Spinal cord (tissue), 10 donors: ENCODE measurements around the gene ULK1. TPM values are rescaled to one million over a fixed set of nuclear protein-coding genes. Genes with fewer than 3 reads are reported as not detected.
"Not testable (repeated sequence)": the region's sequence is repeated elsewhere in the genome, so short reads cannot be mapped to it uniquely, and the experiment has no call there.

Experiments
- DNase-seq, 6 donors: peaks; one replicate each; pipeline versions ENCODE4 v3.0.0 to v3.0.0-alpha.2; 2013 to 2015; ENCODE audit warnings: low spot score in 6 of 6, low read depth in 4 of 6
- H3K27ac ChIP-seq: one replicate; pipeline ENCODE4 v1.5.1; 2013; ENCODE audit warnings: low read depth, low read length, control low read depth
- H3K27me3 ChIP-seq: one replicate; pipeline ENCODE4 v1.6.1; 2013; ENCODE audit warnings: low read length; ENCODE audit not compliant: control insufficient read depth, insufficient read depth
- H3K36me3 ChIP-seq: one replicate; pipeline ENCODE4 v1.6.1; 2013; ENCODE audit warnings: low read length; ENCODE audit not compliant: control insufficient read depth, insufficient read depth
- H3K4me1 ChIP-seq: one replicate; pipeline ENCODE4 v1.6.1; 2013; ENCODE audit warnings: low read length; ENCODE audit not compliant: control insufficient read depth, insufficient read depth
- H3K4me3 ChIP-seq: one replicate; pipeline ENCODE4 v1.5.1; 2013; ENCODE audit warnings: low read depth, low read length, control low read depth
- H3K9me3 ChIP-seq: one replicate; pipeline ENCODE4 v1.6.1; 2013; ENCODE audit warnings: low read length; ENCODE audit not compliant: control insufficient read depth, insufficient read depth
- whole genome bisulfite sequencing: methylation state at CpG from one replicate; pipeline ENCODE4 v1.1.5; 2013; ENCODE audit warnings: missing lambda C conversion rate; ENCODE audit not compliant: insufficient coverage; 5-methylcytosine and 5-hydroxymethylcytosine counted together
- polyA plus RNA-seq, 2 donors: library from polyadenylated mRNA; unstranded; fragments of 120-200 nt; gene quantifications; one replicate each; pipeline ENCODE4 v1.2.1, GENCODE V29; 2013; ENCODE audit not compliant: insufficient read length in 2 of 2
- total RNA-seq, 2 donors: library from RNA; depleted of rRNA in 1 of 2; stranded (reverse); fragments of 120-200 nt in 1 of 2; fragments of >200 nt in 1 of 2; gene quantifications; one replicate each; pipeline versions ENCODE4 v1.2.3 to v1.2.4, GENCODE V29; 2013 to 2014
- donor health status: healthy.

Gene ULK1
- total and polyA plus RNA-seq, 4 donors = 10.0 to 50.0 (median 24.6) TPM

- H3K27ac ChIP-seq = no peak overlapping the region
- 86% methylated on average over 1 of the region's 7 CpGs for WGBS
- no peak for DNase-seq
- H3K36me3 ChIP-seq = no peaks in the 10 kb centered on the region
- peaks cover 3% of the 10 kb centered on the region for H3K9me3 ChIP-seq
- H3K27me3 ChIP-seq = no peaks in the 10 kb centered on the region
- H3K4me1 ChIP-seq = no peaks in the 10 kb centered on the region
- H3K4me3 ChIP-seq = no peak overlapping the region
These were observed 8.8 kb upstream of the ULK1 start for GRCh38 chr12:131885543-131886057.

DNA sequence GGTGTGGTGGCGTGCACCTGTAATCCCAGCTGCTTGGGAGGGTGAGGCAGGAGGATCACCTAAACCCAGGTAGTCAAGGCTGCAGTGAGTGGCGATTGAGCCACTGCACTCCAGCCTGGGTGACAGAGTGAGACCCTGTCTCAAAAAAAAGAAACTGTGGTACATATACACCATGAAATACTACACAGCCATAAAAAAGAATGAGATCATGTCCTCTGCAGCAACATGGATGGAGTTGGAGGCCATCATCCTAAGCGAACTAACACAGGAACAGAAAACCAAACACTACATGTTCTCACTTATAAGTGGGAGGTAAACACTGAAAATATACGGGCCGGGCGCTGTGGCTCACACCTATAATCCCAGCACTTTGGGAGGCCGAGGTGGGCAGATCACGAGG lies 2.7 kb upstream of the ULK1 start:
- DNase-seq, H3K9me3 ChIP-seq, H3K27ac ChIP-seq, H3K4me3 ChIP-seq, H3K27me3 ChIP-seq: not testable (repeated sequence)
- H3K36me3 ChIP-seq = peaks cover 10% of the 10 kb centered on the region
- WGBS = 83% methylated on average over 1 of the region's 8 CpGs
- peaks cover 16% of the 10 kb centered on the region for H3K4me1 ChIP-seq

DNA sequence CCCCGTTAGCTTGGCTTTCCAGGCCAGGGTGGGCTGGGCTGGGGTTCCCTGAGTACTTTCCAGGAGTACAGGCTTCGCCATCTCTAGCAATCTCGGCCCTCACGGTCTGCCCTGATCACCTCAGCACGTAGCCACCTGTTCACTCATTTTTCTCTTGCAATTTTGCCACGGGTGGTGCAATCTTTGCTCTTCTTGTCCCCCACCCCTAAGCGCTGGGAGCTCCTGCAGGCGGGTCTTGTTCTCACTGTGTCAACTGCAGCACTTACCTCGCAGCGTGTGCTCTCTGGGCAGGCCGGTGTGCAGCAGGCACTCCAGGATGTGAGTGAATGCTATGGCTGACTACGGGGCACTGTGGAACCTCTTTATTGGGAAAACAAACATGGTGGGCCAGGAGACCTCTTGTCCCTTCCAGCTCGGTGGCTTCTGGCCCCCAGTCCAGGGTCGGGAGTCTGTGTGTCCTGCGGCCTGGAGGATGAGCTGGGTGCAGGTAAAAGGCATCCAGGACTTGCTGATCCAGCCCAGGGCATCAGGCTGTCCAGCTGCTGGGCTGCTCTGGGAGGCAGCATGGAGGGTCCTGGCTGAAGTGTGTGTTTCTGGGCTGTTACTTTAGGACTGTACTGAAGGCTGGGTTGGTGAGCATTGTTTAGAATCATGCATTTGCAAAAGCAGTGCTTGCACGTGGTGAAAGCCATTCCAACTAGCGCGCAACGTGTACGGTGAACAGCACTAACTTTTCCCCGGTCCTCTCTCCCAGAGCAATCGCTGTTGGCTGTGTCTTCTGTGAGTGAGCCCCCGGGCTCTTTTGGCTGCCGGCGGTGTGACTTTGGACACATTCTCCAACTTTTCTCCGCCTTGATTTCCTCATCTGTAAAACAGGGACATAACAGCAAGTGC lies 1.5 kb upstream of the ULK1 start:
- WGBS = 74% methylated on average over 23 of the region's 26 CpGs
- no peaks in the 10 kb centered on the region for H3K27me3 ChIP-seq
- no peaks in the 10 kb centered on the region for H3K9me3 ChIP-seq
- H3K36me3 ChIP-seq = peaks cover 22% of the 10 kb centered on the region
- no peak overlapping the region for H3K27ac ChIP-seq
- DNase-seq = no peak
- H3K4me3 ChIP-seq = no peak overlapping the region
- peaks cover 24% of the 10 kb centered on the region for H3K4me1 ChIP-seq

- peak in 1 of 6 donors; percentile 10 for DNase-seq
- H3K4me1 ChIP-seq = peaks cover 24% of the 10 kb centered on the region
- no peaks in the 10 kb centered on the region for H3K9me3 ChIP-seq
- H3K27ac ChIP-seq = no peak overlapping the region
- no peaks in the 10 kb centered on the region for H3K27me3 ChIP-seq
- 30% methylated on average over 2 of the region's 19 CpGs for WGBS
- H3K36me3 ChIP-seq = peaks cover 28% of the 10 kb centered on the region
- H3K4me3 ChIP-seq = no peak overlapping the region
These were observed 663 bp upstream of the ULK1 start for GRCh38 chr12:131893605-131894312.

DNA sequence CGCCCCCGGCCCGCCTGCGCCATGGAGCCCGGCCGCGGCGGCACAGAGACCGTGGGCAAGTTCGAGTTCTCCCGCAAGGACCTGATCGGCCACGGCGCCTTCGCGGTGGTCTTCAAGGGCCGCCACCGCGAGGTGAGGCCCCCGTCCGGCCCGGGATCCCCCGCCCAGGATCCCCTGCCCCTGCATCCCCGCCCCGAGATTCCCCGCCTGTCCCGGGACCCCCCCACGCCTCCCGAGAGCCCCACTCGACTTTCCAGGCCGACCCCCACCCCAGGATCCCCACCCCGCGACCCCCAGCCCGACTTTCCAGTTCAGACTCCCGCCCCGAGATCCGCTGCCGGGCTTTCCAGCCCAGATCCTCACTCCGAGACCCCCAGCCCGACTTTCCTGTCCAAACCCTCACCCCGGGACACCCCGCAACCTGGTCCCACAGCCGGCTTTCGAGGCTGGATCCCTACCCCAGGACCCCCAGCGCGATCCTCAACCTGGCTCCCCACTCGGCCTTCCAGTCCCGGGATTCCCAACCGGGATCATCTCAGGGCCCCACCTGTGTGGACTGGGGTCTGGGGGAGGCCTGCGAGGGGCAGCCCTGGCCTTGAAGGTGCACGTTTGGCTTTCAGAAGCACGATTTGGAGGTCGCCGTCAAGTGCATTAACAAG lies 688 bp downstream of the ULK1 start:
- no peaks in the 10 kb centered on the region for H3K27me3 ChIP-seq
- peak in 1 of 6 donors; percentile 23 for DNase-seq
- H3K36me3 ChIP-seq = peaks cover 36% of the 10 kb centered on the region
- H3K4me1 ChIP-seq = peaks cover 24% of the 10 kb centered on the region
- WGBS = under 1% methylated on average over 44 of the region's 54 CpGs
- H3K4me3 ChIP-seq = peak overlapping the region; percentile 60
- no peaks in the 10 kb centered on the region for H3K9me3 ChIP-seq
- H3K27ac ChIP-seq = peak overlapping the region; percentile 29

- WGBS = 10% methylated on average over 7 of the region's 12 CpGs
- DNase-seq = peak in 2 of 6 donors; percentile 1 to 27
- Histone ChIP-seq H3K4me1 (peaks cover 24% of the 10 kb centered on the region), H3K9me3 (no peaks in the 10 kb centered on the region), H3K27me3 (no peaks in the 10 kb centered on the region), H3K36me3 (peaks cover 41% of the 10 kb centered on the region), H3K27ac (peak overlapping the region; percentile 29), H3K4me3 (peak overlapping the region; percentile 60)
These were observed 1.2 kb downstream of the ULK1 start for GRCh38 chr12:131895640-131896079.

DNA sequence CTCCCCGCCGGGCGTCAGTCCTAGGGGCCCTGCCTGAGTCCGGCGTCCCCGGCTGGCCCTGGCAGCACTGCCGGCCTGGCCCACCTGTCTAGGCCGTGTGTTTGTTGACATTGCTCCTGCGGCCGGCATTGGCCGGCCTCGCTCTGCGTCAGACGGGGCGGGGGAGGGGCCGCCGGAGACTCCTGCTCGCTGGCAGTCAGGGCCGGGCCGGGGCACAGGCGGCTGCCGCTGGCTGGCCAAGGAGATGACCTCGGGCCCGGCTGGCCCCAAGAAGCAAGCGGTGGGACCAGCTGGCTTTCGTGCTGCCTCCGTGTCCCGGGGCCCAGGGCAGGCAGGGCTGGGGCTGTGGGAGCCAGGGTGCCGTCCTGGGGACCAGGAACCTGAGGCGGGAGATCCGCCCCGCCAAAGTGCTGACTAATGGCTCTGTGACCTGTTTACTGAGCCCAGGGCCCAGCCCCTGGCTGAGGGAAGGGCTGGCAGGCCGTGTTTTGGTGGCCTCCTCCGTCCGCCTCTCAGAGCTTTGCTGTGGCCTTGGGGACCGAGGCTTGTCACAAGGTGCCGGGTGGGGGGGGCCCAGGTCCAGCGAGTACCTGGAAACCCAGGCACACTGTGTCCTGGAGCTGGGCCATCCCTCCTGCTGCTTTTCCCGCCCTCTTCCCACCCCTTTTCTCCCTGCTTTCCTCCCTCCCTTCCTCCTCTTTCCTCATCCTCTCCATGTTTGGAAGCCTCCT lies 1.8 kb downstream of the ULK1 start:
- Histone ChIP-seq H3K9me3 (no peaks in the 10 kb centered on the region), H3K4me3 (peak overlapping the region; percentile 60), H3K27me3 (no peaks in the 10 kb centered on the region), H3K36me3 (peaks cover 44% of the 10 kb centered on the region), H3K4me1 (peaks cover 24% of the 10 kb centered on the region), H3K27ac (peak overlapping the region; percentile 86)
- DNase-seq = peak in 4 of 6 donors; percentile 45 to 82 (median 62)
- WGBS = 8% methylated on average over 39 of the region's 39 CpGs

- Histone ChIP-seq H3K36me3 (peaks cover 49% of the 10 kb centered on the region), H3K27ac (peak overlapping the region; percentile 86), H3K4me1 (peaks cover 28% of the 10 kb centered on the region), H3K9me3 (no peaks in the 10 kb centered on the region), H3K4me3 (peak overlapping the region; percentile 60), H3K27me3 (no peaks in the 10 kb centered on the region)
- 79% methylated on average over 14 of the region's 14 CpGs for WGBS
- DNase-seq = no peak
These were observed 2.4 kb downstream of the ULK1 start for GRCh38 chr12:131896811-131897270.

- WGBS = 97% methylated on average over 12 of the region's 18 CpGs
- peaks cover 32% of the 10 kb centered on the region for H3K4me1 ChIP-seq
- no peaks in the 10 kb centered on the region for H3K27me3 ChIP-seq
- no peaks in the 10 kb centered on the region for H3K9me3 ChIP-seq
- no peak overlapping the region for H3K4me3 ChIP-seq
- no peak for DNase-seq
- no peak overlapping the region for H3K27ac ChIP-seq
- H3K36me3 ChIP-seq = peaks cover 54% of the 10 kb centered on the region
These were observed 2.9 kb downstream of the ULK1 start for GRCh38 chr12:131897276-131897675.
